Fibroblast of pulmonary artery (primary cell): Measurements from ENCODE around the gene SCO2.

Source experiments
- DNase-seq: peaks from one replicate; pipeline ENCODE4 v3.0.0-alpha.2; 2010; ENCODE audit warnings: low read depth
- H3K4me3 ChIP-seq: replicated peaks from 2 replicates; pipeline ENCODE4 v1.5.1; 2011; ENCODE audit warnings: low read depth, mild to moderate bottlenecking, control low read depth, low read length, moderate library complexity
- TF ChIP-seq, protein P1 (sequence below): IDR thresholded peaks from 2 replicates; pipeline ENCODE4 v1.5.1; 2011; ENCODE audit warnings: mild to moderate bottlenecking, control low read depth, low read length, inconsistent platforms; ENCODE audit errors: missing control alignments

The SCO2 gene

DNA sequence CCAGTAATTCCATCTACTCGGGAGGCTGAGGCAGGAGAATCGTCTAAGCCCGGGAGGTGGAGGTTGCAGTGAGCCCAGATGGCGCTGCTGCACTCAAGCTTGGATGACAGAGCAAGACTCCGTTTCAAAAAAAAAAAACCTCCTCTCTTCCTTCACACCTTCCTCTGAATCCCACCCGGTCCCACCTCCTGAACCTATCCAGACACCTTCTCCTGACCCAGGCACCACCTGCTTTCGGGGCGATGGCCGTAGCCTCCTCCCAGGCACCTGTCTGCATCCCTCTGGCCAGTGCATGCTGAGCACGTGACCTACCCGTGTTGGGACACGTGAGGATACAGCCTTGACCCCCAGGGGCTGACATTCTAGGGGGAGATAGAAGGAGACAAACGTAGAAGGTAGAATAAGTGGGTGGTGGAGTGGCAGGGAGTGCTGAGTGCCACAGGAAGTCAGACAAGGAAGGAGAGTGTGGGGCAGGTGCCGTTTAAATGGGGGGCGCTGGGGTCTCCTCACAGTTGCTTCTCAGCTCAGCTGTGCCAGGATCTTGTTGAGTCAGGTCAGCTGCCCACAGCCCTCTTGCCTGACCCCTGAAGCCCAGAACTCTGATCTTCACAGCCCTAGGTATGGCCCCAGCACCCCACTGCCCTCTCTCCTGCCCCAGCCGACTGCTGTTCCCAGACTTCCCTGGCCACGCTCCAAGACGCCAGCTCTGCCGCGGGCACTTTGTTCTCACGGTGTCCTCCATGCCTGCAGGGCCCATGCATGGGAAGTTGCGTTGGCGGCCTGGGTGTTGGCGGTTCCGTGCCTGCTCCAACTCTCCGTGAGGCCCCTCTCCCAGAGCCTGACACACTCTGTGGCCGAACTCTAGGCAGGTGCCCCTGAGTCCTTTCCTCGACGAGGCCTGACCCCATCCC is 39.9 kb downstream of the SCO2 start:
- TF ChIP-seq, protein P1, sequence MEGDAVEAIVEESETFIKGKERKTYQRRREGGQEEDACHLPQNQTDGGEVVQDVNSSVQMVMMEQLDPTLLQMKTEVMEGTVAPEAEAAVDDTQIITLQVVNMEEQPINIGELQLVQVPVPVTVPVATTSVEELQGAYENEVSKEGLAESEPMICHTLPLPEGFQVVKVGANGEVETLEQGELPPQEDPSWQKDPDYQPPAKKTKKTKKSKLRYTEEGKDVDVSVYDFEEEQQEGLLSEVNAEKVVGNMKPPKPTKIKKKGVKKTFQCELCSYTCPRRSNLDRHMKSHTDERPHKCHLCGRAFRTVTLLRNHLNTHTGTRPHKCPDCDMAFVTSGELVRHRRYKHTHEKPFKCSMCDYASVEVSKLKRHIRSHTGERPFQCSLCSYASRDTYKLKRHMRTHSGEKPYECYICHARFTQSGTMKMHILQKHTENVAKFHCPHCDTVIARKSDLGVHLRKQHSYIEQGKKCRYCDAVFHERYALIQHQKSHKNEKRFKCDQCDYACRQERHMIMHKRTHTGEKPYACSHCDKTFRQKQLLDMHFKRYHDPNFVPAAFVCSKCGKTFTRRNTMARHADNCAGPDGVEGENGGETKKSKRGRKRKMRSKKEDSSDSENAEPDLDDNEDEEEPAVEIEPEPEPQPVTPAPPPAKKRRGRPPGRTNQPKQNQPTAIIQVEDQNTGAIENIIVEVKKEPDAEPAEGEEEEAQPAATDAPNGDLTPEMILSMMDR = no peak
- DNase-seq = no peak
- no peak overlapping the region for H3K4me3 ChIP-seq

DNA sequence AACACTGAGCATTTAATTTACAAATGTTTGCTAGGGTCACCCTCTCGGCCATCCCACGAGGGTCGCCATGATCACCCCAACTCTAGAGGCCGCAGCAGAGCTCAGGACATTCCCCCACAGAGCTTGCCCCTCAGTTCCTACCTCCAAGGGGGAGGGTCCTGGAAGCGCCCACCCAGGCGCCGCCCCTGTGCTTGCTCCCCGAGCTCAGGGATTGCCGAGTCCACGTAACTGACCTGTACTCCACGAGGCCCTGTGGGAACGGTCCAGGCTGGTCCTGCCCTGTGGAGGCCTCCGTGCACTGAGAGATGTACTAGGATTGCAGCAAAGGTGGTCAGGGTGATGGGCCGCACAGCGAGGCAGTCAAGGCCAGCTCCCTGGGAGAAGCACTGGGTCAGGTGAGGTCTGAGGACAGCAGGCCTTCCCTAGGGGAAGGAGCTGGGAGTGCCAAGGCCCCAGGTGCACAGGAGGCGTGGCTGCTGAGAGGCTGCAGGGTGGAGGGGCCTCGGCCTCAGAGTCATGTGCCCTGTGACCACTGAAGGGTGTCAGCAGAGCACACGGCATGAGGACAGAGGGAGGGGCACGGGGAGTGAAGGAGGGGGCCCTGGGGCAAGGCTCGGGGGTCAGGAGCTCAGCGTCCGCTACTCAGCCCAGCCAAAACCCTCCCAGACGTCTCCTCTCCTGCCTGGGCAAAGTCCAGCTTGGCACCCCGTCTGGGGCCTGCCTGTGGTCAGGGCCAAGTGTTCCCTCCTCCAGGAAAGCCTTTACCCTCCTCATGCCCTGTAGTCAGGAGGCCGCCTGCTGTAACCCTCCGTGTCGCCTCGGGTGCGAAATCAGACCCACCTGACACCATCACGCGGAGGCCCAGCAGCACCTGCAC is 41.2 kb downstream of the SCO2 start:
- no peak overlapping the region for H3K4me3 ChIP-seq
- TF ChIP-seq, protein P1 = no peak
- no peak for DNase-seq

DNA sequence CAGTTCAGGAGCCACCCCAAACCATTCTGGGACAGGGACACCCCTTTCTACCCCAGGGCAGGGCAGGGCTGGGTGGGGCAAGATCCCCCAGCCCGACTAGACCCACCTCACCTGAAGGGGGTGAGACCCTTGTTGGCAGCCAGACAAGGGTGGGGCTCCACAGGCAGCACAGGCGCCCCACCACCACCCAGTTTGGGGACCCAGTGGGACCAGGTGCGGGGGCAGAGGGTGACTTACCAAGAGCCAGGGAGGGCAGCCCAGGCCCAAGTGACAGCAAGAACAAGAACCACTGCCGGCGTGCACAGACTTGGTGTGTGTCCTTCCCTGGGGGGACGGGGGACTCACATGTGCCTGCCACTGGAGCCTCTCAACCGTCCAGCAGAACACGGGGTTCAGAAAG is 41.8 kb downstream of the SCO2 start:
- H3K4me3 ChIP-seq = no peak overlapping the region
- DNase-seq = no peak
- TF ChIP-seq, protein P1 = no peak

DNA sequence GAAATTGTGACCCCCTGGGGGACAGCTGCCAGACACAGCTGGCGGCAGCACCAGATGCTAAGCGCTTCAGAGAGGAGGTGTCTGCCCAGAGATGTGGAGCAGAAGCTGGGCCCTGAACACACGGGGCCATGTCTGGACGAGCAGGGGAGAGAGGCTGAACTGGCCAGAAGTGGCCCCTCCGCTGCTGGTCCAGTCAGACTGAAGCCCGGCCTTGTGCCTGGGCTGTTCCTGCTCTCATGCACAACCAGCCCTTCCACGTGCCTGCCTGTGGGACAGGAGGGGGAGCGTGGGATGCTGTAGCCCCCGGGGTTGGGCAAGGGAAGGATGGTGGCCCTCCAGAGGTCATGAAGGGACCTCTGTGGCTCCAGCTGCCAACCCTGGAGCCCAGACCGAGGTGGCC is 42.3 kb downstream of the SCO2 start:
- peak overlapping the region; percentile 64 for H3K4me3 ChIP-seq

DNA sequence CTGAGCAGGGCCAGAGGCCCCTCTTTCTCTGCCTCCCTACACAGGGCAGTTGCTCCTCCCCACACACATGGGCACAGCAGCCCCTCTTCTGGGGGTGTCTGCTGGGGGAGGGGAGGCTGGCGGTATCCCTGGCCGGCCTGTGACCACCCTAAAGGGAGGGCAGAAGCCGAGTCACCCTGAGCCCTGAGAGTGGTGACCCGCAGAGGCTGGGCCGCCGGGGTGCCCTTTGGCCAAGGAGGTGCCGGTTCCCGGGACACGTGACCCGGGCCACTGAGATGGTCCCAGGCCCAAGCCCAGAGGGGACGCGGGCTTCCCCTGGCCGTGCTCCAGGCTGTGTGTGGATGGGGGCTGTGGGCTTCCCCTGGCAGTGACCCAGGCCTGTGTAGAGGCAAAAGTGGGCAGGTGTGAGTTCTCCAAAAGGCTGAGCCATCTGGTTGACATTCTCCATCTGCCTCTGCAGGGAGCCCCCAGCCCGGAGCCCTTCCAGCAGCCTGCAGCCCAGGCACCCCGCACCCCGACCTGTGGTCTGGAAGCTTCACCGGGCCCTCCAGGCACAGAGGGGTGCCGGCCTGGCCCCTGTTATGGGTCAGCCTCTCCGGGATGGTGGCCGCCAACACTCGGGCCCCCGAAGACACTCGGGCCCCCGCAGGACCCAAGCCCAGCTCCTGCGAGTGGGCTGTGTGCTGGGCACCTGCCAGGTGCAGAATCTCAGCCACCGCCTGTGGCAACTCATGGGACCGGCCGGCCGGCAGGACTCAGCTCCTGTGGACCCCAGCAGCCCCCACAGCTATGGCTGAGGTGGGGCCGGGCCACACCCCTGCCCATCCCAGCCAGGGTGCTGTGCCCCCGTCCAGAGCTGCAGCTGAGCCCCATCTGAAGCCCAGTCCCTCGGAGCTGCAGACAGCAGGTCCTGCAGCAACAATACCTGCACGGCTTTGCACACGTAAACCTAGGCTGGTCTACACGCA is 43.0 kb downstream of the SCO2 start:
- TF ChIP-seq, protein P1 = no peak
- no peak for DNase-seq
- H3K4me3 ChIP-seq = peak overlapping the region; percentile 64

More for the DNA sequence above, 42.3 kb downstream of the SCO2 start:
- TF ChIP-seq, protein P1 = no peak
- DNase-seq = no peak

DNA sequence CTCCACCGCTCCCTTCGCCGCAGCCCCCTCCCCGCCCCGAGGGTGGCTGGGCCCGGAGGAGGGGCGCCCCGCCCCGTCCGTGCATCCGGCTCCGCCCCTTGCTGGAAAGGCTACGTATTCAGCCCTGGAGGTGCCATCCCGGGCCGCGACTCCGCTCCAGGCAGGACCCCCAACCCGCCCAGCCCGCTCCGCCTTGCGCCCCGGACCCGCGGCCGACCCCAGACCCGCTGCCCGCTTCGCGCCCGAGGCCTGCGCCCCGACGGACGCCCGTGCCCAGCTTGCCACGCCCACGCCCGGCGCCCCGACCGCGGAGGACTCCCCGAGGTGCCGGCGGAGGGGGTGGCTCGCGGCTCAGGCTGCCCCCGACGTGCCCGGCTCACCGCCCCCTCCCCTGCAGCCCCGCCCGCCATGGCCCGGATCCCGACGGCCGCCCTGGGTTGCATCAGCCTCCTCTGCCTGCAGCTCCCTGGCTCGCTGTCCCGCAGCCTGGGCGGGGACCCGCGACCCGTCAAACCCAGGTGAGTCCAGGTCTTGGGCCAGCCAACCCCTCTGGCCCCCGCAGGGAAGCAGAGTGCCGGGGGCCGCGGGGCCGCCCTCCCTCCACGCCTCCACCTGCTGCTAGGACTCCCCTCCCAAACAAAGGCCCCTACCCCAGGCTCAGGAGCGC is 43.8 kb downstream of the SCO2 start, which contains the start of gene ADM2:
ADM2 (plus strand) TSS at position 104 of the 667 bp plus-strand sequence; CDS start at position 409, 305 bp downstream.
- peak within 1 kb of the TSS; percentile 64 for H3K4me3 ChIP-seq
- TF ChIP-seq, protein P1 = no peak
- no peak for DNase-seq
